ENCODE measurements around the gene RAD54L.
A peak's percentile ranks its signal among the peaks of the same experiment; 100 is the strongest.

RAD54L gene

DNA sequence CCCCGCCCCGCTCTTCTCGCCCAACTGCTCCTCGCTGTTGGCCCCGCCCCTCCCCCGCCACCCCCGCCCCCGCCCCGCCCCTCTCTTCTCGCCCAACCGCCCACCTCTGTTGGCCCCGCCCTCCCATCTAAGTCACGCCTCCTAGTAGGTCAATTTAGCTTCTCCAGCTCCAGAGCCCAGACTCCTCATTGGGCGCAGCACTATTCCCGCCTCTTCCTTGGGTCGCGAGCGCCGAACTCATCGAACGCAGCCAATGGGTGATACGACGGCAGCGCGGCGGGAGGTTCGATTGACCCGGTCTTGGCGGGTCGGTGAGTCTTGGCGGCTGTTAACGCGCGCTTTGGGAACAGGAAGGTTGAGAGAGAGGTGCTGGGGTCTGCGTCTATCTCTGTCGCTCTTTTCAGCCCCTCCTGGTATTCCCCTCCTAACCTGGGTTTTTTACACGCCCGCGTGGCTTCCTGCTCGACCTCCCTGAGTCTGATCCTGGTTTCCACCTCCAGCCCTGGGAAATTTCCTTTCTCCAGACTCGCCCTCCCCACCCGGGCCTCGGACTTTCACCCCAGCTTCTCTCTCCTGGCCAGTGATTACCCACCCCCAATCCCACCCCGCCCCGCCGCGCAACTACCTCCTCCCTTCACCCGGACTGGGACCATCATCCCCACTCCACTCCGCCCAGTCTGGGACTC lies at the start of gene RAD54L:
TSS of gene RAD54L (plus strand) at position 328 of the 686 bp plus-strand sequence. CDS start 643 bp downstream, outside the sequence.
- H4K20me1 ChIP-seq: peaks cover 8% of the 10 kb centered on the region; the same call in 1 of the 2 replicates
- no peaks in the 10 kb centered on the region for H3K9me3 ChIP-seq
- peak within 1 kb of the TSS; percentile 83 for H3K9ac ChIP-seq
- peak within 1 kb of the TSS; percentile 80 for H3K4me3 ChIP-seq
- H3K4me1 ChIP-seq: peaks cover 27% of the 10 kb centered on the region
- H3K27ac ChIP-seq: peak within 1 kb of the TSS; percentile 84
- TF ChIP-seq Cebpa-rat (IDR thresholded peaks at IDR 0.05): no peak
- peak within 1 kb of the TSS; percentile 91 for H3K4me2 ChIP-seq
- H3K27me3 ChIP-seq: no peaks in the 10 kb centered on the region
- H3K36me3 ChIP-seq: peaks cover 39% of the 10 kb centered on the region

DNA sequence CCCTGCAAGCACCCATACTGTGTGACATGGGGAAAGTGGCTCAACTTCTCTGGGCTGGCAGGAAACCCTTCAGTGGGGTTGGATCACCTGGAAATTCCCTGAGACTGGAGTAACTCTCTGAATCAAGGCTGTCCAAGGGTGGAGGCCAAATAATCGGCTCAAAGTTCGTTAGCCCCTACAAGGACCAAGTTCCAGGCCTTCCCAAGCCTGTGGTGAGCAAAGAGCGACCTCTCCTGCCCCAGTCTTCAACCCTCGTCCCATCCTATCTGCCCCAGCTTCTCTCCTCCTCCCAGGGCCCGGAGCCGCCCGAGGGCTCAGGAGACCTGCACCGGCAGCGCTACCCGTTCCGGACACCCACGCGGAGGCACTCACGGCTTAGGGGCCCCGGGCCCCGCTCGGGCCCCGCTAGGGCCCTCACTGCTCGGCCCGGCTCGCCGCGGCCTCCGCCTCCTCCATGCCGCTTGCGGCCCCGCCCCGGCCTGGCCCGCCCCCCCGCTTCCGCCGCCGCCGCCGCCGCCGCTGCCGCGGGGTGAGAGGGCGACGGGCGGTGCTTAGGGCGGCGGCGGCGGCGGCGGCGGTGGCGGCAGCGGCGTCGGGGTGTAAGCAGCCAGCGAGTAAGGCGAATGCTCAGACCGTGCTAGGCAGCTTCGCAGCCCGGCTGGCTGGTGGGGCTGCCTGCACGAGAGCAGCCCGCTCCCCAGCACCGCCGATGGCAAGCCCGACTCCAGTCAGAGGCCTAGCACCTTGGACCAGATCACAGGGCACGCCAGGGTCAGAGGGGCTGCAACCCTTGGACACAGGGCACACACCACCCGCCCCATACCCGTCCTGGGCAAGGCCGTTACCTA lies 49.4 kb upstream of the RAD54L start, which contains the start of gene POMGNT1:
TSS of gene POMGNT1 (minus strand) at position 471 of the 848 bp plus-strand sequence. CDS start 613 bp downstream, outside the sequence.
- Histone ChIP-seq H3K27ac (peak within 1 kb of the TSS; percentile 89), H3K9ac (peak within 1 kb of the TSS; percentile 89), H3K4me2 (peak within 1 kb of the TSS; percentile 93), H3K4me1 (peaks cover 46% of the 10 kb centered on the region), H4K20me1 (no peaks in the 10 kb centered on the region), H3K9me3 (no peaks in the 10 kb centered on the region), H3K36me3 (peaks cover 29% of the 10 kb centered on the region), H3K4me3 (peak within 1 kb of the TSS; percentile 83), H3K27me3 (peaks cover under 1% of the 10 kb centered on the region; the same call in 1 of the 2 replicates)
- no peak for TF ChIP-seq Cebpa-rat (IDR thresholded peaks at IDR 0.05)

DNA sequence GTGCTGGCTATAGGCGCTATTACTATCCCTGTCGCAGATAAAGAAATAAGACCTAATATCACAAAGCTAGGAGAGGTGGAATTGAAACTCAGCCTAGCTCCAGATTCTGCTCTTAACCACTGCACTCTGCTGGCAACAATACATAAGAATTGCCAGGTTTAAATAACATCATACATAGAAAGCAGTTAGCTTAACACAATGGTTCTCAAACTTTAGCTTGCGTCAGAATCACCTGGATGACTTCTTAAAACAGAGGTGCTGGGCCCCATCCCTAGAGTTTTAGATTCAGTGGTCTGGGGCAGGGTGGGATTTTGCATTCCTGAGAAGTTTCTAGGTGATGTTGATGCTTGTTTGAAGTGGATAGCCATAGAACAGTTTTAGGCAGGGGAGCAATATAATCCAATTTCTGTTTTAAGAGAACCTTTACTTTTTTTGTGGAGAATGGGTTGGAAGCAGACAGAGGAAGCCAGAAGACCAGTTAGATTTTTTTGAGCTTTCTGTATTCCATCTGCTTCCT lies 48.3 kb upstream of the RAD54L start:
- Histone ChIP-seq H3K27ac (no peak overlapping the region), H3K9me3 (no peaks in the 10 kb centered on the region), H3K36me3 (peaks cover 18% of the 10 kb centered on the region), H3K4me1 (peaks cover 56% of the 10 kb centered on the region), H4K20me1 (no peaks in the 10 kb centered on the region), H3K4me3 (peak overlapping the region; percentile 83), H3K9ac (peak overlapping the region; percentile 89), H3K27me3 (peaks cover 9% of the 10 kb centered on the region; the same call in 1 of the 2 replicates), H3K4me2 (peak overlapping the region; percentile 93)
- TF ChIP-seq Cebpa-rat (IDR thresholded peaks at IDR 0.05): no peak

DNA sequence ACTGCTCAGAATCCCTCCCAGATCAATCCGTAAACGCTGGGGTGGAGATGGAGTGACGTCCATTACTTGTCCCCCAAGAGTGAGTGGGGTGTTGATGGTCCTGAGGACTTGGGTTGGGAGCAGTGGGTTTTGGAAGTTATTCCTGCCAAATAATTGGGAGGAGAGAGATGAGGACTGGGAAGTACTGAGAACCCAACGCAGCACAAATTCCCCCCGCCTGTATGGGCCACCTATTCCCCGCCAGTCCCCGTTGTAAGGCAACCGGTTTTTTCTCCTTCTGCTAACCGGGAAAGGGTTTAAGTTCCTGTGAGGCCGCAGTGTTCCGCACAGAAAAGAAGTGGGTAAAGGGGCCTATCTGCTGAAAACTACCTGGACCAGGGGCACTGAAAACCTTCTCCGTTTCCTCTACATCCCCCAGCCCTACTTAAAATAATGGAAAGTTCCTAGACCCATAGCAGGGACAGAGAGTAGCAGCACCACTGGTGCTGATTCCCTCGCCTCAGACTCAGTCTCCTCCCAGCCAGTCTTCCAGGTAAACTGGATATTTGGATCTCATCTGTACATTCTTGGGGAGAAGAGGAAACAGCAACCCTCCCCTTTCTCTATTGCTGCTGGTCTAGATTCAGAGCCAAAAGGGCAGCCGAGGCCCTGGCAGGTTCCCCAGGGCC lies 43.7 kb upstream of the RAD54L start:
- H3K4me2 ChIP-seq: peak overlapping the region; percentile 97

DNA sequence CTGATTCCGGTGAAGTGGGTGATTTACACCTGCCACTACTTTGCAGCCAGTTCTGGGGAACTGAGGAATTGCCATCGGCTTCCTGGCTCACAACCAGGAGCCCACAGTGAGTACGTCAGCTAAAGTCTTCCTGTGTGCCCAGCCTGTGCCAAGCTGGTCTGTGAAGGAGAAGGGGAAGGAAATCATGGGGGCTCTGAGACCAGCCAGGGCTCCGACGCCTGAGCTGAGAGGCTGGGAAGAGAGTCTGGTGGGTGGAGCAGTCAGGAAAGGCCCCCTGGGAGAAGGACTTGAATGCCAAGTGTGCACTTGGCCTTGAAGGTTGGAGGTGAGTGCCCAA lies 43.2 kb upstream of the RAD54L start:
- H4K20me1 ChIP-seq: no peaks in the 10 kb centered on the region
- no peak overlapping the region for H3K27ac ChIP-seq
- peaks cover 9% of the 10 kb centered on the region; the same call in 1 of the 2 replicates for H3K27me3 ChIP-seq
- peaks cover 41% of the 10 kb centered on the region for H3K4me1 ChIP-seq
- no peak for TF ChIP-seq Cebpa-rat (IDR thresholded peaks at IDR 0.05)
- no peak overlapping the region for H3K9ac ChIP-seq
- no peaks in the 10 kb centered on the region for H3K9me3 ChIP-seq
- H3K4me2 ChIP-seq: peak overlapping the region; percentile 97
- H3K36me3 ChIP-seq: no peaks in the 10 kb centered on the region
- H3K4me3 ChIP-seq: peak overlapping the region; percentile 75; the same call in 1 of the 2 replicates

More for the DNA sequence above, 43.7 kb upstream of the RAD54L start:
- no peaks in the 10 kb centered on the region for H3K36me3 ChIP-seq
- peaks cover 9% of the 10 kb centered on the region; the same call in 1 of the 2 replicates for H3K27me3 ChIP-seq
- peaks cover 46% of the 10 kb centered on the region for H3K4me1 ChIP-seq
- peak overlapping the region; percentile 4; the same call in 1 of the 2 replicates for H3K27ac ChIP-seq
- TF ChIP-seq Cebpa-rat (IDR thresholded peaks at IDR 0.05): no peak
- no peaks in the 10 kb centered on the region for H3K9me3 ChIP-seq
- no peaks in the 10 kb centered on the region for H4K20me1 ChIP-seq
- H3K4me3 ChIP-seq: peak overlapping the region; percentile 75
- H3K9ac ChIP-seq: peak overlapping the region; percentile 78

DNA sequence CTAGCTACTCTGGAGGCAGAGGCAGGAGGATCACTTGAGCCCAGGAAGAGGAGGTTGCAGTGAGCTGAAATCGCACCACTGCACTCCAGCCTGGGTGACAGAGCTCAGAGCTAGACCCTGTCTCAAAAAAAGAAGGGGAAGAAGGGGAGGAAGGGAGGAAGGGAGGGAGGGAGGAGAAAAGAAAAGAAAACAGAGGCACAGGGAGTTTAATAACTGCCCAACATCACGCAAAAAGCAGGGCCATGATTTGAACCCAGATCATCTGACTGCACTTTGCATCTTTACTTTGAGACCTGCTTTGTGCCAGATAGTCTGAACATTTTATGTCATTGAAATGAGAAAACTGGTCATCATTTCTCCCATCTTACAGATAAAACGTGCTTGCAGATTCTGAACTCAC lies 42.4 kb upstream of the RAD54L start:
- no peaks in the 10 kb centered on the region for H3K36me3 ChIP-seq
- peaks cover 45% of the 10 kb centered on the region for H3K4me1 ChIP-seq
- H4K20me1 ChIP-seq: no peaks in the 10 kb centered on the region
- H3K27ac ChIP-seq: no peak overlapping the region
- H3K4me3 ChIP-seq: no peak overlapping the region
- no peaks in the 10 kb centered on the region for H3K9me3 ChIP-seq
- H3K9ac ChIP-seq: no peak overlapping the region
- H3K4me2 ChIP-seq: no peak overlapping the region
- no peak for TF ChIP-seq Cebpa-rat (IDR thresholded peaks at IDR 0.05)
- H3K27me3 ChIP-seq: peaks cover 9% of the 10 kb centered on the region; the same call in 1 of the 2 replicates

DNA sequence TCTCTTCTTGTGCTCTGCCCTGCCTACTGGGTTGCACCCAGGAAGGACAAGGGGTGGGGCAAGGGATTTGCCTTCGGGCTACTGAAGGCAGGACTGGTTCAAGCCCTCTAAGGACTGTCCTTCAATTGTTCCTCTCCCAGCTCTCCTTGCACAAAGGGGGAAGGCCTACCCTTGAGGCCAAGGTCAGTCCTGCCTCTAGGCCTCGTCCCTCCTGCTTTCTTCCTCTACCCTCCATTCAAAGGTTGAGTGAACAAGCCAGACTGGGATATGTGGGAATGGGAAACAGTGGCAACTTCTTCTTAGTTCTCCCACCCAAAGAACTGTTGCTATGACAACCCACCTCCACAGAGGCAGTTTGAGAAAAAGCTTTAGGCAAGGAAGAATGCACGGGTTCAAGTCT lies 41.8 kb upstream of the RAD54L start:
- H3K36me3 ChIP-seq: no peaks in the 10 kb centered on the region
- peaks cover 9% of the 10 kb centered on the region; the same call in 1 of the 2 replicates for H3K27me3 ChIP-seq
- H3K27ac ChIP-seq: no peak overlapping the region
- peaks cover 45% of the 10 kb centered on the region for H3K4me1 ChIP-seq
- no peak overlapping the region for H3K4me3 ChIP-seq
- H3K9me3 ChIP-seq: no peaks in the 10 kb centered on the region
- TF ChIP-seq Cebpa-rat (IDR thresholded peaks at IDR 0.05): no peak
- no peak overlapping the region for H3K4me2 ChIP-seq
- H4K20me1 ChIP-seq: no peaks in the 10 kb centered on the region
- H3K9ac ChIP-seq: no peak overlapping the region

DNA sequence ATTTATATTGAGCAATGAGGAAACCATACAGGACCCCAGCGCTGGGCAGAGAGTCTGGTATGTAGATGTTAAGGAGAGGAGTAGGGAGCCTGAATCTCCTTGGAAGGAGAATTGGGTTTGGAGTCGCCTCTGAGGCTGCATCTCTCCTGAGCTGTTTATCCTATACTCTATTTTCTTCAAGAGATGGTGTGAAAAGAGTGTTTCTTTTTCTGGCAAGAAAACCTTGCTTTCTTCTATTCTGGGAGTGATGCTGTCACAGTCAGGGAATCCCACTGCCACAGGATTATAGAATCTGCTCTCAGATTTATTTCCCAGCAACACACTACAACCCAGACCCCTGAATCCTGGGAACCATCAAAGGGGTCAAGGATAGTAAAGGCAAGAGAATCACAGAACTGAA lies 41.2 kb upstream of the RAD54L start:
- Histone ChIP-seq H3K9me3 (no peaks in the 10 kb centered on the region), H3K4me2 (no peak overlapping the region), H3K27ac (no peak overlapping the region), H4K20me1 (no peaks in the 10 kb centered on the region), H3K4me3 (no peak overlapping the region), H3K36me3 (no peaks in the 10 kb centered on the region), H3K4me1 (peaks cover 45% of the 10 kb centered on the region), H3K27me3 (peaks cover 9% of the 10 kb centered on the region; the same call in 1 of the 2 replicates), H3K9ac (no peak overlapping the region)
- no peak for TF ChIP-seq Cebpa-rat (IDR thresholded peaks at IDR 0.05)

DNA sequence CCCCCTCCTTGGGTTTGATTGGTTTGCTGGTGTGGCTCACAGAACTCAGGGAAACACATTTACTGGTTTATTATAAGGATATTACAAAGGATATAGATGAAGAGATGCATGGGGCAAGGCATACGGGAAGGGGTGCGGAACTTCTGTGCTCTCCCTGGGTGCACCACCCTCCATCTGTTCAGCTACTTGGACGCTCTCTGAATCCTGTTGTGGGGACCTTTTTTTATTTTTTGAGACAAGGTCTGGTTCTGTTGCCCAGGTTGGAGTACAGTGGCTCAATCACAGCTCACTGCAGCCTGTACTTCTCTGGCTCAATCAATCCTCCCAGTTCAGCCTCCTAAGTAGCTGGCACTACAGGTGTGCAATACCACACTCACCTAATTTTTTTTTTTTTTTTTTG lies 37.0 kb upstream of the RAD54L start:
- Histone ChIP-seq H3K4me3 (no peak overlapping the region), H3K9ac (no peak overlapping the region), H3K4me2 (no peak overlapping the region), H3K9me3 (no peaks in the 10 kb centered on the region), H3K27ac (no peak overlapping the region), H3K36me3 (no peaks in the 10 kb centered on the region), H4K20me1 (no peaks in the 10 kb centered on the region), H3K27me3 (no peaks in the 10 kb centered on the region), H3K4me1 (peaks cover 15% of the 10 kb centered on the region)
- no peak for TF ChIP-seq Cebpa-rat (IDR thresholded peaks at IDR 0.05)
